ENCODE results near the gene YPEL4. TPM values are rescaled to one million over a fixed set of nuclear protein-coding genes. Genes with fewer than 3 reads are reported as not detected.

The YPEL4 gene
- total RNA-seq, 1 experiment from 2014 or later: not detected

DNA sequence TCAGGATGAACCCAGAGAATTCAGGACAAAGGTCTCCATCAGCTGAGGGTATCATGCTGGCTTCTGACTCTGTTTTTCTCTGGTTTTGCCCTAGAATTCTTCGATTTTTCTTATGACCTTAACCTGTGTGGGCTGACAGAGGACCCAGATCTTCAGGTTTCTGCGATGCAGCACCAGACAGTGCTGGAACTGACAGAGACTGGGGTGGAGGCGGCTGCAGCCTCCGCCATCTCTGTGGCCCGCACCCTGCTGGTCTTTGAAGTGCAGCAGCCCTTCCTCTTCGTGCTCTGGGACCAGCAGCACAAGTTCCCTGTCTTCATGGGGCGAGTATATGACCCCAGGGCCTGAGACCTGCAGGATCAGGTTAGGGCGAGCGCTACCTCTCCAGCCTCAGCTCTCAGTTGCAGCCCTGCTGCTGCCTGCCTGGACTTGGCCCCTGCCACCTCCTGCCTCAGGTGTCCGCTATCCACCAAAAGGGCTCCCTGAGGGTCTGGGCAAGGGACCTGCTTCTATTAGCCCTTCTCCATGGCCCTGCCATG is 35.4 kb downstream of the YPEL4 start:
- no TSS peak for BruUV-seq (replicated peaks)
- ChIA-PET CTCF (no interaction called here), POLR2A (no interaction called here)
- TF ChIP-seq SIN3A (IDR thresholded peaks at IDR 0.05; ENCODE audit: borderline replicate concordance, insufficient read depth, low read depth, low read length): no peak
- TF ChIP-seq TCF7L2 (IDR thresholded peaks at IDR 0.05; ENCODE audit: low read depth, low read length): no peak
- no peak for TF ChIP-seq POLR2AphosphoS5 (IDR thresholded peaks at IDR 0.05; ENCODE audit: low read depth, low read length)
- TF ChIP-seq REST (IDR thresholded peaks at IDR 0.05; ENCODE audit: insufficient read depth in 1 of 2, low read depth in 2 of 2, low read length in 1 of 2): no peak
- TF ChIP-seq, protein P1, sequence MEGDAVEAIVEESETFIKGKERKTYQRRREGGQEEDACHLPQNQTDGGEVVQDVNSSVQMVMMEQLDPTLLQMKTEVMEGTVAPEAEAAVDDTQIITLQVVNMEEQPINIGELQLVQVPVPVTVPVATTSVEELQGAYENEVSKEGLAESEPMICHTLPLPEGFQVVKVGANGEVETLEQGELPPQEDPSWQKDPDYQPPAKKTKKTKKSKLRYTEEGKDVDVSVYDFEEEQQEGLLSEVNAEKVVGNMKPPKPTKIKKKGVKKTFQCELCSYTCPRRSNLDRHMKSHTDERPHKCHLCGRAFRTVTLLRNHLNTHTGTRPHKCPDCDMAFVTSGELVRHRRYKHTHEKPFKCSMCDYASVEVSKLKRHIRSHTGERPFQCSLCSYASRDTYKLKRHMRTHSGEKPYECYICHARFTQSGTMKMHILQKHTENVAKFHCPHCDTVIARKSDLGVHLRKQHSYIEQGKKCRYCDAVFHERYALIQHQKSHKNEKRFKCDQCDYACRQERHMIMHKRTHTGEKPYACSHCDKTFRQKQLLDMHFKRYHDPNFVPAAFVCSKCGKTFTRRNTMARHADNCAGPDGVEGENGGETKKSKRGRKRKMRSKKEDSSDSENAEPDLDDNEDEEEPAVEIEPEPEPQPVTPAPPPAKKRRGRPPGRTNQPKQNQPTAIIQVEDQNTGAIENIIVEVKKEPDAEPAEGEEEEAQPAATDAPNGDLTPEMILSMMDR (IDR thresholded peaks at IDR 0.05): no peak
- Histone ChIP-seq H3K27me3 (ENCODE audit: control insufficient read depth, insufficient read depth, low read length) (peaks cover 4% of the 10 kb centered on the region; the same call in 1 of the 2 replicates), H3K4me3 (ENCODE audit: low read depth in 2 of 2, low read length in 2 of 2) (no peak overlapping the region), H3K9me3 (ENCODE audit: control insufficient read depth, insufficient read depth, low read depth, low read length) (no peaks in the 10 kb centered on the region), H3K27ac (ENCODE audit: low read length) (no peak overlapping the region), H3K36me3 (ENCODE audit: control insufficient read depth, insufficient read depth, low read length) (no peaks in the 10 kb centered on the region), H3K4me1 (ENCODE audit: control insufficient read depth, insufficient read depth, low read length) (no peaks in the 10 kb centered on the region)
- no peak for DNase-seq (ENCODE audit: low read depth, low spot score)
- intact Hi-C loops (cut with micrococcal nuclease; ENCODE audit: unreplicated experiment) (no loop called here), in situ Hi-C loops (cut with HindIII; ENCODE audit: low pct_unique_long_range_greater_than_20kb, low sequenced_read_pairs) (no loop called here)
- ATAC-seq: no peak

GRCh38 chr11:57610170-57610569 is 39.5 kb downstream of the YPEL4 start:
- in situ Hi-C loops (cut with HindIII; ENCODE audit: low pct_unique_long_range_greater_than_20kb, low sequenced_read_pairs) (no loop called here), intact Hi-C loops (cut with micrococcal nuclease; ENCODE audit: unreplicated experiment) (no loop called here)
- ATAC-seq (no peak), DNase-seq (ENCODE audit: low read depth, low spot score) (no peak)
- POLR2A ChIA-PET: no interaction called here
- TF ChIP-seq SIN3A (IDR thresholded peaks at IDR 0.05; ENCODE audit: borderline replicate concordance, insufficient read depth, low read depth, low read length) (no peak), REST (IDR thresholded peaks at IDR 0.05; ENCODE audit: insufficient read depth in 1 of 2, low read depth in 2 of 2, low read length in 1 of 2) (no peak), TCF7L2 (IDR thresholded peaks at IDR 0.05; ENCODE audit: low read depth, low read length) (no peak), POLR2AphosphoS5 (IDR thresholded peaks at IDR 0.05; ENCODE audit: low read depth, low read length) (no peak)
- TF ChIP-seq, protein P1 (IDR thresholded peaks at IDR 0.05): no peak
- Histone ChIP-seq H3K36me3 (ENCODE audit: control insufficient read depth, insufficient read depth, low read length) (no peaks in the 10 kb centered on the region), H3K4me1 (ENCODE audit: control insufficient read depth, insufficient read depth, low read length) (no peaks in the 10 kb centered on the region), H3K27ac (ENCODE audit: low read length) (no peak overlapping the region), H3K9me3 (ENCODE audit: control insufficient read depth, insufficient read depth, low read depth, low read length) (no peaks in the 10 kb centered on the region), H3K4me3 (ENCODE audit: low read depth in 2 of 2, low read length in 2 of 2) (no peak overlapping the region), H3K27me3 (ENCODE audit: control insufficient read depth, insufficient read depth, low read length) (peaks cover 4% of the 10 kb centered on the region; the same call in 1 of the 2 replicates)
- CTCF ChIA-PET: no interaction called here
- BruUV-seq (replicated peaks): no TSS peak
